ENCODE measurements around the gene USP7. TPM values are rescaled to one million over a fixed set of nuclear protein-coding genes. Genes with fewer than 3 reads are reported as not detected.

Gene USP7
- total RNA-seq, 1 donor from 2014 or later: 70.2 TPM

- no peak for DNase-seq (ENCODE audit: low read depth, low spot score)
These were observed 11.4 kb downstream of the USP7 start for GRCh38 chr16:8952281-8952751.

GRCh38 chr16:8951447-8952280, 12.0 kb downstream of the USP7 start:
- DNase-seq (ENCODE audit: low read depth, low spot score): no peak

- DNase-seq (ENCODE audit: low read depth, low spot score): no peak
These were observed 13.1 kb downstream of the USP7 start for GRCh38 chr16:8950580-8951077.

GRCh38 chr16:8949536-8950418, 13.9 kb downstream of the USP7 start:
- no peak for DNase-seq (ENCODE audit: low read depth, low spot score)

GRCh38 chr16:8948831-8949230, 14.9 kb downstream of the USP7 start:
- no peak for DNase-seq (ENCODE audit: low read depth, low spot score)

GRCh38 chr16:8948069-8948593, 15.6 kb downstream of the USP7 start:
- DNase-seq (ENCODE audit: low read depth, low spot score): no peak

- no peak for DNase-seq (ENCODE audit: low read depth, low spot score)
These were observed 17.2 kb downstream of the USP7 start for GRCh38 chr16:8946544-8946943.

- no peak for DNase-seq (ENCODE audit: low read depth, low spot score)
These were observed 17.9 kb downstream of the USP7 start for GRCh38 chr16:8945626-8946296.

- DNase-seq (ENCODE audit: low read depth, low spot score): no peak
These were observed 19.5 kb downstream of the USP7 start for GRCh38 chr16:8943966-8944759.

- DNase-seq (ENCODE audit: low read depth, low spot score): no peak
These were observed 20.5 kb downstream of the USP7 start for GRCh38 chr16:8943001-8943763.

- DNase-seq (ENCODE audit: low read depth, low spot score): no peak
These were observed 21.9 kb downstream of the USP7 start for GRCh38 chr16:8941718-8942344.

- DNase-seq (ENCODE audit: low read depth, low spot score): no peak
These were observed 25.9 kb downstream of the USP7 start for GRCh38 chr16:8937803-8938202.

GRCh38 chr16:8936421-8936820, 27.3 kb downstream of the USP7 start:
- DNase-seq (ENCODE audit: low read depth, low spot score): no peak

- DNase-seq (ENCODE audit: low read depth, low spot score): no peak
These were observed 27.7 kb downstream of the USP7 start for GRCh38 chr16:8935989-8936388.

GRCh38 chr16:8934601-8935000, 29.1 kb downstream of the USP7 start:
- no peak for DNase-seq (ENCODE audit: low read depth, low spot score)

- peak; percentile 17 for DNase-seq (ENCODE audit: low read depth, low spot score)
These were observed 31.8 kb downstream of the USP7 start for GRCh38 chr16:8931859-8932258.

- no peak for DNase-seq (ENCODE audit: low read depth, low spot score)
These were observed 34.5 kb downstream of the USP7 start for GRCh38 chr16:8929086-8929748.

- no peak for DNase-seq (ENCODE audit: low read depth, low spot score)
These were observed 35.2 kb downstream of the USP7 start for GRCh38 chr16:8928467-8928957.

GRCh38 chr16:8926827-8927226, 36.9 kb downstream of the USP7 start:
- DNase-seq (ENCODE audit: low read depth, low spot score): no peak
